Right atrium auricular region (tissue), 2 donors: ENCODE results near the gene PTPRD. TPM values are rescaled to one million over a fixed set of nuclear protein-coding genes. Genes with fewer than 3 reads are reported as not detected.
A peak's percentile ranks its signal among the peaks of the same experiment; 100 is the strongest.

Experiments used
- DNase-seq: peaks from one replicate; pipeline ENCODE4 v3.0.0-alpha.2; 2019; ENCODE audit warnings: low spot score
- H3K27ac ChIP-seq, 2 donors: fragments of 200-600 bp; sonication (generic); 1 replicate in 1 of 2; 2 replicates in 1 of 2; pipeline ENCODE4 v1.5.1; 2016 to 2019
- H3K27me3 ChIP-seq, 2 donors: fragments of 200-600 bp; sonication (generic); one replicate each; pipeline versions ENCODE4 v1.5.1 to v1.6.0; 2017 to 2019
- H3K36me3 ChIP-seq: fragments of 200-600 bp; sonication (generic); one replicate; pipeline ENCODE4 v1.5.1; 2016
- H3K4me1 ChIP-seq, 2 donors: fragments of 200-600 bp; sonication (generic); one replicate each; pipeline versions ENCODE4 v1.5.1 to v1.6.0; 2017 to 2019
- H3K4me3 ChIP-seq, 2 donors: fragments of 200-600 bp; sonication (generic); 1 replicate in 1 of 2; 2 replicates in 1 of 2; pipeline ENCODE4 v1.5.1; 2017 to 2019; ENCODE audit warnings: mild to moderate bottlenecking in 1 of 2, moderate library complexity in 1 of 2
- H3K9me3 ChIP-seq, 2 donors: fragments of 200-600 bp; sonication (generic); one replicate each; pipeline ENCODE4 v1.5.1; 2019
- total RNA-seq, 2 donors: library from RNA; depleted of rRNA; stranded (reverse); fragments of >200 nt; gene quantifications; one replicate each; pipeline ENCODE4 v1.1.0, GENCODE V29; 2016
- TF ChIP-seq, protein P1 (sequence below), 2 donors: fragments of 200-600 bp; sonication (generic); IDR thresholded peaks; one replicate each; pipeline ENCODE4 v1.5.1; 2019; ENCODE audit warnings: antibody characterized with exemption in 2 of 2

The PTPRD gene
- total RNA-seq, 2 donors from 2014 or later, result 5.5 to 6.6 TPM

DNA sequence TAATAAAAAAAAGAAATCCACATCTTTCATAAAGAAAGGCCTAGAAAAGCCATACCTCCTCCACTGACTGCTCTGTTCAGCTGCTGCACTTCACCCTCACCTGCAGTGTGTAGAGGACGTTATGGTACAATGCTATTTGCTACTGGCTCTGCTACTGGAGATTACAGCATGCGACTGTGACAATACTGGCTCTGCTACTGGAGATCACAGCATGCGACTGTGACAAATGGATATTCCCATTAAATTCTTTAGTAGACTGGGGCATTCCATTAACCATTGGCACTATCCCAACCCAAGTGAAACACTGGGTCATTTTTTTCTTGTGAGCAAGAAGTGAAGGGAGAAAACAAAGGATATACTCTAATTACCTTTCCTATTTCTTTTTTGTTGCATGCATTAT, 1749.7 kb downstream of the PTPRD start:
- no peak for DNase-seq
- Histone ChIP-seq H3K4me1 (peaks cover 0 to 10% of the 10 kb centered on the region in 2 donors), H3K36me3 (no peaks in the 10 kb centered on the region), H3K27me3 (no peaks in the 10 kb centered on the region), H3K27ac (no peak overlapping the region), H3K4me3 (no peak overlapping the region), H3K9me3 (no peaks in the 10 kb centered on the region)
- TF ChIP-seq, protein P1, sequence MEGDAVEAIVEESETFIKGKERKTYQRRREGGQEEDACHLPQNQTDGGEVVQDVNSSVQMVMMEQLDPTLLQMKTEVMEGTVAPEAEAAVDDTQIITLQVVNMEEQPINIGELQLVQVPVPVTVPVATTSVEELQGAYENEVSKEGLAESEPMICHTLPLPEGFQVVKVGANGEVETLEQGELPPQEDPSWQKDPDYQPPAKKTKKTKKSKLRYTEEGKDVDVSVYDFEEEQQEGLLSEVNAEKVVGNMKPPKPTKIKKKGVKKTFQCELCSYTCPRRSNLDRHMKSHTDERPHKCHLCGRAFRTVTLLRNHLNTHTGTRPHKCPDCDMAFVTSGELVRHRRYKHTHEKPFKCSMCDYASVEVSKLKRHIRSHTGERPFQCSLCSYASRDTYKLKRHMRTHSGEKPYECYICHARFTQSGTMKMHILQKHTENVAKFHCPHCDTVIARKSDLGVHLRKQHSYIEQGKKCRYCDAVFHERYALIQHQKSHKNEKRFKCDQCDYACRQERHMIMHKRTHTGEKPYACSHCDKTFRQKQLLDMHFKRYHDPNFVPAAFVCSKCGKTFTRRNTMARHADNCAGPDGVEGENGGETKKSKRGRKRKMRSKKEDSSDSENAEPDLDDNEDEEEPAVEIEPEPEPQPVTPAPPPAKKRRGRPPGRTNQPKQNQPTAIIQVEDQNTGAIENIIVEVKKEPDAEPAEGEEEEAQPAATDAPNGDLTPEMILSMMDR (IDR thresholded peaks at IDR 0.05), result no peak

DNA sequence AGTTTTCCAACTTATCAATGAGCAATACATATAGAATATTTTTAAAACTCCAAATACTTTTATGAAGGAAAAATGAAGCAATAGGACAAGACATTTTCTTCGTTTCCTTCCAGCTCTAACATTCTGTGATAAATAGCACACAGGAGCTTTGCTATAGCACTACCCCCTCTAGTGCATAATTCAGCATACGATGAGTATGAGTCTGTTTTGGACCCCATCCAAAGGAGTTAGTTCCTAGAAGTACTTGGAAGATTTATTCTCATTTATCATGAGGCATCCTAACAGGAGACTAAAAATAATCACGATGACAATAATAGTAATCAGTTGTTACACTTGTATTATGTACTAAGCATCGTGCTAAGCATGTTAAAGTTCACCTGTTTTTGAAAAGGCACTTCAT, 1751.9 kb downstream of the PTPRD start:
- no peak overlapping the region for H3K27ac ChIP-seq
- TF ChIP-seq, protein P1 (IDR thresholded peaks at IDR 0.05), result no peak

DNA sequence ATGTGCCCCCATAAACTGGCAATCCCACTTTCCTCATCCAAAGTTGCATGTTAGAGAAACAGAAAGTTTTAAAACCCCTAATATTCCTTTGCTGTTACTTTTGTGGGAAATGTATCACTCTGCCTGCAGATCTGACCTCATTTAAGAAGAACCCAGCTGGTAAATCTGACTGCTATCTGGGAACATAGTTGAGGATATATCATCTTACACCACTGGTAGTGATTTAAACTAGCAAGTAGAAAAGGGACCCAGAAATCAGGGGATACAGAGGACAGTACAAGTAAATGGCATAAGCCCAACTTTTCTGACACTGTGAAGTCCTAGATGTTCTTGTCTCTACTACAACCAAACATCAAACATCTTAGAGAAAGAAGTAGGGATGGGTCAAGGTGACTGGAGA, 1752.7 kb downstream of the PTPRD start:
- Histone ChIP-seq H3K27ac (no peak overlapping the region), H3K4me3 (no peak overlapping the region), H3K27me3 (peaks cover 0 to 2% of the 10 kb centered on the region in 2 donors), H3K4me1 (peaks cover 0 to 30% of the 10 kb centered on the region in 2 donors), H3K9me3 (no peaks in the 10 kb centered on the region), H3K36me3 (no peaks in the 10 kb centered on the region)
- TF ChIP-seq, protein P1 (IDR thresholded peaks at IDR 0.05), result no peak
- no peak for DNase-seq

More for the DNA sequence above, 1751.9 kb downstream of the PTPRD start:
- Histone ChIP-seq H3K36me3 (no peaks in the 10 kb centered on the region), H3K4me1 (peaks cover 0 to 30% of the 10 kb centered on the region in 2 donors), H3K27me3 (peaks cover 0 to 2% of the 10 kb centered on the region in 2 donors), H3K9me3 (no peaks in the 10 kb centered on the region), H3K4me3 (no peak overlapping the region)
- no peak for DNase-seq

DNA sequence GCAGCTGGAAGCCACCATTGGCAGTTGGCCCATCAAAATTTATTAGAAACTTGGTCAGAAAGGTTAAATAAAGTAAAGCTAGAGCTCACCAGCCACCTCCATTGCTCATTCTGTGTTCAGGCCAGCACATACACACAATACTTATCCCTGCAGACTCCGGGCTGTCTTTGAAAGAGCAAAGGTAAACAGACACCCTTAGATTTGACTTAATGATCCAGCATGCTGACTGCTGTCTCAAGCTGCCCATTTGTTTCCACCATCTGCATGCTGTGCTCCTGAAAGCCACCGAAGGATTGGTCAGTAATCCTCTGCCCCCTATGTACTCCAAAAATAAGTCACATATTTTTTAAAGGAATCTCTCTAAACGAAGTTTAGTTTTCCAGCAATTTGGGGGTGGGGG, 1753.4 kb downstream of the PTPRD start:
- no peak for DNase-seq
- H3K4me3 ChIP-seq, result no peak overlapping the region
- H3K9me3 ChIP-seq, result no peaks in the 10 kb centered on the region
- H3K27ac ChIP-seq, result no peak overlapping the region
- no peaks in the 10 kb centered on the region for H3K36me3 ChIP-seq
- peaks cover 0 to 2% of the 10 kb centered on the region in 2 donors for H3K27me3 ChIP-seq
- peaks cover 0 to 30% of the 10 kb centered on the region in 2 donors for H3K4me1 ChIP-seq
- TF ChIP-seq, protein P1 (IDR thresholded peaks at IDR 0.05), result no peak

DNA sequence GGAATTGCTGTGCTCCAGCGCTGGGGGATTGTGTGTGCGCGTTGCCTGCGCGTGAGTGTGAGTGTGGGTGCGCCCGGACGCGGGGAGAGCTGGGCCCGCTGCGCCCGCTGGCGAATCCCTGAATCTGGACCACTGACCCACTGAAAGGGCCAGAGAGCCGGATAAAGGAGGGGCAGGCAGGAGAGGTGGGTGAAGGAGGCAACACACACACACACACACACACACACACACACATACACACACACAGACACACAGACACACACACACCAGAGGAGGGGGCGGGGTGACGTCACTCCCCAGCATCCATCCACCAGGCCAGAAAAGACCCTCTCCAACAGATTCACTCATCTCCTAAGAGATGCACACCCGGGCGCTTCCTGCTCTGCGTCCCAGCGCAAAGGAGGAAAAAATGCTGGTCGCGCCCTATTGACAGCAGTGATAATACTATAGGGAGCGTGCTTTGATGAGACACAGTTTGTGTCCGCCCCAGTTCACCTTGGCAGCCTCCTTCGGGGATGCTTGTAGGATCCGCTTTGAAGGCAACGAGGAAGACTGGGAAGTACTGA, 1754.1 kb downstream of the PTPRD start:
- H3K9me3 ChIP-seq, result no peaks in the 10 kb centered on the region
- TF ChIP-seq, protein P1 (IDR thresholded peaks at IDR 0.05), result no peak
- no peak for DNase-seq
- H3K36me3 ChIP-seq, result no peaks in the 10 kb centered on the region
- peak overlapping the region; percentile 45 to 50 for H3K27ac ChIP-seq
- H3K4me3 ChIP-seq, result peak overlapping the region; percentile 54 to 56
- peaks cover 0 to 30% of the 10 kb centered on the region in 2 donors for H3K4me1 ChIP-seq
- H3K27me3 ChIP-seq, result peaks cover 0 to 2% of the 10 kb centered on the region in 2 donors
